ENCODE results near the gene OGDH.

DNA sequence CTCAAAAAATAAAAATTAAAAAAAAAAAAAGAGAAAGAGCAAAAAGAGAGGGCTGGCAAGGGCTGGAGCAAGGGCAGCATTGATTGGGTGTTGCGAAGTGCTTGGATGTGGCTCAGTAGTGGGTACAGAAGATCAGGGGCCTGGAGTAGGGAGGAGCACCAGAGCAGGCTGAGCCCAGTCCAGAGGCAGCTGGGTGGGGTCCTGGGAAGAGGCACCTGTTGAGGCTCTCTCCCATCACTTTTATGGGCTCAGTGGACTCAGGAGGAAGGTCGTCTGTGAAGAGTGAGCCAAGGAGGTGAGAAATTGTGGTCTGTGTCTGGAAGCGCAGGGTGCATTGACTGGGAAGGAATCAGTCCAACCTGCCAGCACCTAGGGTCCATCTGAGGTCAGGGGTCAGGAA is 130.5 kb downstream of the OGDH start:
- TF ChIP-seq, protein P1, sequence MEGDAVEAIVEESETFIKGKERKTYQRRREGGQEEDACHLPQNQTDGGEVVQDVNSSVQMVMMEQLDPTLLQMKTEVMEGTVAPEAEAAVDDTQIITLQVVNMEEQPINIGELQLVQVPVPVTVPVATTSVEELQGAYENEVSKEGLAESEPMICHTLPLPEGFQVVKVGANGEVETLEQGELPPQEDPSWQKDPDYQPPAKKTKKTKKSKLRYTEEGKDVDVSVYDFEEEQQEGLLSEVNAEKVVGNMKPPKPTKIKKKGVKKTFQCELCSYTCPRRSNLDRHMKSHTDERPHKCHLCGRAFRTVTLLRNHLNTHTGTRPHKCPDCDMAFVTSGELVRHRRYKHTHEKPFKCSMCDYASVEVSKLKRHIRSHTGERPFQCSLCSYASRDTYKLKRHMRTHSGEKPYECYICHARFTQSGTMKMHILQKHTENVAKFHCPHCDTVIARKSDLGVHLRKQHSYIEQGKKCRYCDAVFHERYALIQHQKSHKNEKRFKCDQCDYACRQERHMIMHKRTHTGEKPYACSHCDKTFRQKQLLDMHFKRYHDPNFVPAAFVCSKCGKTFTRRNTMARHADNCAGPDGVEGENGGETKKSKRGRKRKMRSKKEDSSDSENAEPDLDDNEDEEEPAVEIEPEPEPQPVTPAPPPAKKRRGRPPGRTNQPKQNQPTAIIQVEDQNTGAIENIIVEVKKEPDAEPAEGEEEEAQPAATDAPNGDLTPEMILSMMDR (IDR thresholded peaks at IDR 0.05), result no peak
- no peak for TF ChIP-seq POLR2A (IDR thresholded peaks at IDR 0.05)
